Measurements from ENCODE around the gene SLC19A1. TPM values are rescaled to one million over a fixed set of nuclear protein-coding genes. Genes with fewer than 3 reads are reported as not detected.
A peak's percentile ranks its signal among the peaks of the same experiment; 100 is the strongest.
"Not testable (repeated sequence)": the region's sequence is repeated elsewhere in the genome, so short reads cannot be mapped to it uniquely, and the experiment has no call there.

The SLC19A1 gene
- total RNA-seq, 4 donors from 2014 or later = 7.6 to 12.8 (median 10.3) TPM; not detected in 1

DNA sequence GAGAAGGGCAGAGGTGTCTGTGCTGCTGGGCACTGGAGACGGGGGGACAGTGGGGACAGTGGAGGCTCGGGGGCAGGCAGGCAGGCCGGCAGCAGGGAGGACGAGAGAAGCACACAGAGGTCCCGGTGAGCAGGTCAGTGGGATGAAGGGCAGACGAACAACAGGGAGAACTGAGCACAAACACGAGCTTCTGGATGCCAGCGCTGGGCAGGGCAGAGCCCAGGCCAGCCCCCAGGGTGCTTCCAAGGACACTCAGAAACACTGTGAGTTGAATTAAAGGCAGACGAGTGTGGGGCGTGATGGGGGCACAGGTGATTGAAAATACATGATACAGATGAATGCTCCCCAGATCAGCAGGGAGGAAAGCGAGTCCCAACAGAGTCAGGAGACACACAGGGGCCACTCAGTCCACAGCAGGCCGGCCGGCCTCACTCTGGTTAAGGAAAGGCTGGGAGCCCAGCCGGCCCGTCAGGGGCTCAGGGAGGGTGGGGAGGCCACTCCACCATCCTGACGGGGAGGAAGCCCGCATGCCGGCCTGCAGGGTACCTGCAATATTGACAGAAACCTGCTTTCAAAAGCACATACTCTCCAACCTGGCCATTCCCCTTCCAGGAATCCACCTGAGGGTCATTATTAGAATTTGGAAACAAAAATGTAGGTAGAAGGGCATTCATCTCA, 14.1 kb downstream of the SLC19A1 start:
- intact Hi-C loops (cut with DNase I; ENCODE audit: low total_unique reads) = no loop called here
- TF ChIP-seq POLR2A (IDR thresholded peaks at IDR 0.05) = no peak
- TF ChIP-seq, protein P1, sequence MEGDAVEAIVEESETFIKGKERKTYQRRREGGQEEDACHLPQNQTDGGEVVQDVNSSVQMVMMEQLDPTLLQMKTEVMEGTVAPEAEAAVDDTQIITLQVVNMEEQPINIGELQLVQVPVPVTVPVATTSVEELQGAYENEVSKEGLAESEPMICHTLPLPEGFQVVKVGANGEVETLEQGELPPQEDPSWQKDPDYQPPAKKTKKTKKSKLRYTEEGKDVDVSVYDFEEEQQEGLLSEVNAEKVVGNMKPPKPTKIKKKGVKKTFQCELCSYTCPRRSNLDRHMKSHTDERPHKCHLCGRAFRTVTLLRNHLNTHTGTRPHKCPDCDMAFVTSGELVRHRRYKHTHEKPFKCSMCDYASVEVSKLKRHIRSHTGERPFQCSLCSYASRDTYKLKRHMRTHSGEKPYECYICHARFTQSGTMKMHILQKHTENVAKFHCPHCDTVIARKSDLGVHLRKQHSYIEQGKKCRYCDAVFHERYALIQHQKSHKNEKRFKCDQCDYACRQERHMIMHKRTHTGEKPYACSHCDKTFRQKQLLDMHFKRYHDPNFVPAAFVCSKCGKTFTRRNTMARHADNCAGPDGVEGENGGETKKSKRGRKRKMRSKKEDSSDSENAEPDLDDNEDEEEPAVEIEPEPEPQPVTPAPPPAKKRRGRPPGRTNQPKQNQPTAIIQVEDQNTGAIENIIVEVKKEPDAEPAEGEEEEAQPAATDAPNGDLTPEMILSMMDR (IDR thresholded peaks at IDR 0.05) = no peak
- H3K9me3 ChIP-seq = no peaks in the 10 kb centered on the region
- no peak overlapping the region for H3K27ac ChIP-seq
- no peaks in the 10 kb centered on the region for H3K36me3 ChIP-seq
- no peaks in the 10 kb centered on the region for H3K27me3 ChIP-seq
- no peak overlapping the region for H3K4me3 ChIP-seq
- no peak for DNase-seq
- no peaks in the 10 kb centered on the region for H3K4me1 ChIP-seq

DNA sequence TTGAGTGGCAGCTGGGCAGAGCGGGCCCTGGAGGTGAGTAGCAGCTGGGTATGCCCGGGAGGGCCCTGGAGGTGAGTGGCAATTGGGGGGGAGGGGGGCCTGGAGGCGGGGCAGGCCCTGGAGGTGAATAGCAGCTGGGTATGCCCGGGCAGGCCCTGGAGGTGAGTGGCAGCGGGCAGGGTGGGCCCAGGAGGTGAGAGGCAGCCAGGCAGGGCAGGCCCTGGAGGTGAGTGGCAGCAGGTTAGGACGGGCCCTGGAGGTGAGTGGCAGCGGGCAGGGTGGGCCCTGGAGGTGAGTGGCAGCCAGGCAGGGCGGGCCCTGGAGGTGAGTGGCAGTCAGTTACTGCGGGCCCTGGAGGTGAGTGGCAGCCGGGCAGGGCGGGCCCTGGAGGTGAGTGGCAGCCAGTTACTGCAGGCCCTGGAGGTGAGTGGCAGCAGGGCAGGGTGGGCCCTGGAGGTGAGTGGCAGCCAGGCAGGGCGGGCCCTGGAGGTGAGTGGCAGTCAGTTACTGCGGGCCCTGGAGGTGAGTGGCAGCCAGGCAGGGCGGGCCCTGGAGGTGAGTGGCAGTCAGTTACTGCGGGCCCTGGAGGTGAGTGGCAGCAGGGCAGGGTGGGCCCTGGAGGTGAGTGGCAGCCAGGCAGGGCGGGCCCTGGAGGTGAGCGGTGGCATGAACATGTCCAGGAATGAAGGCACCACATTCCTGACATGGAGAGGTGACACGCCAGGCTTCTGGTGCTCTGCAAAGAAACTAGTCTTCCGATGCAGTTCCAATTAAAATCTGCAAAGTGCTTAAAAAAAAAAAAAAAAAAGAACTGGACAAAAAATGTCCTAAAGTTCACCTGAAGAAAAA, 14.9 kb downstream of the SLC19A1 start:
- intact Hi-C loops (cut with DNase I; ENCODE audit: low total_unique reads); H3K4me1 ChIP-seq; H3K4me3 ChIP-seq; H3K27ac ChIP-seq; H3K36me3 ChIP-seq; H3K9me3 ChIP-seq; H3K27me3 ChIP-seq: not testable (repeated sequence)
- peak in 1 of 2 donors; percentile 8 for DNase-seq

DNA sequence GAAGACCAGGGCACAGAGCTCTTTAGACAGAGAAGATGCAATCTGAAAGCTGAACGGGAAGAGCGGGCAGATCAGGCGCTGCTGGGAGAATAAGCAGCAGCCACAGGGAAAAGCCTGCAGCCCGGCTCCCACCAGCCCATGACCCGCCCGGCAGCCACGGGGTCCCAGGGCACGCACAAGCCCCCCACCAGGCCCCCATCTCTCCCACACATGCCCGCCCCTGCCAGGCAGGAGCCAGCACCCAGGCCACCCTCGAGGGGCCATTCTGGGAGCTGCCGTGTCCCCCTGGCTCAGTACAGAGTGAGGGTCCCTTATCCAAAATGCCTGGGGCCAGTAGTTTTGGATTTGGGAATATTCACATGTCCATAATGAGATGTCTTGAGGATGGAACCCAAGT, 16.3 kb downstream of the SLC19A1 start:
- Histone ChIP-seq H3K9me3 (peaks cover 0 to 8% of the 10 kb centered on the region in 2 donors), H3K36me3 (no peaks in the 10 kb centered on the region), H3K4me3 (no peak overlapping the region), H3K27me3 (no peaks in the 10 kb centered on the region), H3K4me1 (no peaks in the 10 kb centered on the region), H3K27ac (no peak overlapping the region)
- intact Hi-C loops (cut with DNase I; ENCODE audit: low total_unique reads) = no loop called here
- TF ChIP-seq, protein P1 (IDR thresholded peaks at IDR 0.05) = no peak
- TF ChIP-seq POLR2A (IDR thresholded peaks at IDR 0.05) = no peak
- DNase-seq = no peak

DNA sequence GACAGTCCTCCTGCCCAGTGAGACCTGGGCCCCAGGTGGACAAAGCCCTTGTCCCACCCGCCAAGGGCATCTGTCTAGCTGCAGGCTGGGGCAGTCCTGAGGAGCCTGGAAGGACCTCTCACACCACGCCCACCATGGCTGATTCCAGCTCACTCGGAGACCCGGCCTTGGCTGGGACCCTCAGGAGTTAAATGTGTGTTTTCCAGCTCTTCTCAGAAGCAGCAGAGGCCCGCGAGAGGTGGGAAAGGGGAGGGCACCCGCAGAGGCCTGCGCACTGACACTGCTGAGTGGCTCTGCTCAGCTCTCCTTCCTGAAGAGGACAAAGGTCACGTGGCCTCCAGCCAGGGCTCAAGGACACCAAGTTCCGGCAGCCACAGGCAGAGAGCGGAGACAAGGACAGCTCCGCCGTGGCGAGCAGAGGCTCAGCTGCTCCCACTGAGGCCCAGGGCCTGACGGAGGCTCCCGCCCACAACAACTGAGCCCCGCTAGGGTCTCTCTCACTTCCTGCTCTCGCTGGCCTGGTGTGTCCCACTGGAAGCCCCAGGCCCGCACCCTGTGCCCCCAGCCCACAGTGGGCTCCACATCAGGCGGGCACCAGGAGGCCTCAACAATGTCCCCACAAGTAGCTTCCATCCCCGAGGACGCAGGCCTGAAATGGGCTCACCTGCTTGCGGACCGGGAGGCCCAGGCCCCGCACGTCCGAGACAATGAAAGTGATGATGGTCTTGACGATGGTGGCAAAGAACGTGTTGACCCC, 16.9 kb downstream of the SLC19A1 start:
- peak in 1 of 2 donors; percentile 14 for DNase-seq
- Histone ChIP-seq H3K9me3 (peaks cover 0 to 12% of the 10 kb centered on the region in 2 donors), H3K4me3 (no peak overlapping the region), H3K27ac (no peak overlapping the region), H3K36me3 (no peaks in the 10 kb centered on the region), H3K4me1 (no peaks in the 10 kb centered on the region), H3K27me3 (no peaks in the 10 kb centered on the region)
- intact Hi-C loops (cut with DNase I; ENCODE audit: low total_unique reads) = no loop called here
- TF ChIP-seq, protein P1 (IDR thresholded peaks at IDR 0.05) = no peak
- no peak for TF ChIP-seq POLR2A (IDR thresholded peaks at IDR 0.05)

DNA sequence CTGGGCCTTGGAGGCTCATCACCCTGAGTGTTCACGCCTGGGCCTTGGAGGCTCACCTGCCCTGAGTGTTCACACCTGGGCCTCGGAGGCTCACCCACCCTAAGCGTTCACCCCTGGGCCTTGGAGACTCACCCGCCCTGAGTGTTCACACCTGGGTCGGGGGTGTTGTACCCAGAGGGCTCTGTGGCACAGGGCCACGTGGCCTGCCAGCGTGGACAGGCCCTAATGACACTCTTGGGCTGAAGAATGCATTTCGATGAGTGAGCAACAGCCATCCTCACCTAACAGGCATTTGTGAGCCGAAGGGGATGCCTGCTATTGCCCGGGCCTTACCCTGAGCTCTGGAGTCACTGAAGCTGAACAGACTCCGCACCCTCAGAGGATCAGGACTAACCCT, 17.5 kb downstream of the SLC19A1 start:
- Histone ChIP-seq H3K4me1 (no peaks in the 10 kb centered on the region), H3K4me3 (no peak overlapping the region), H3K27me3 (no peaks in the 10 kb centered on the region), H3K27ac (no peak overlapping the region), H3K9me3 (peaks cover 0 to 18% of the 10 kb centered on the region in 2 donors), H3K36me3 (no peaks in the 10 kb centered on the region)
- DNase-seq = peak in 1 of 2 donors; percentile 10
- intact Hi-C loops (cut with DNase I; ENCODE audit: low total_unique reads) = no loop called here
- no peak for TF ChIP-seq POLR2A (IDR thresholded peaks at IDR 0.05)
- TF ChIP-seq, protein P1 (IDR thresholded peaks at IDR 0.05) = no peak
